ENCODE measurements around the gene CERKL.

The CERKL gene

DNA sequence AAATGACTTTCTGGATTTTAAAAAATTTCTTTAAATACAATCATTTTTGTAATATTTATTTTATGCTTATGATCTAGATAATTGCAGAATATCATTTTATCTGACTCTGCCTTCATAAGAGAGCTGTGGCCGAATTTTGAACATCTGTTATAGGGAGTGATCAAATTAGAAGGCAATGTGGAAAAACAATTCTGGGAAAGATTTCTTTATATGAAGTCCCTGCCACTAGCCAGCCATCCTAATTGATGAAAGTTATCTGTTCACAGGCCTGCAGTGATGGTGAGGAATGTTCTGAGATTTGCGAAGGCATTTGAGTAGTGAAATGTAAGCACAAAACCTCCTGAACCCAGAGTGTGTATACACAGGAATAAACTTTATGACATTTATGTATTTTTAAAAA lies 120.2 kb downstream of the CERKL start:
- Histone ChIP-seq H3K9me3 (no peaks in the 10 kb centered on the region), H3K36me3 (no peaks in the 10 kb centered on the region), H3K4me1 (no peaks in the 10 kb centered on the region), H3K27me3 (no peaks in the 10 kb centered on the region), H3K4me3 (ENCODE audit: low read depth, low read length) (no peak overlapping the region)
- no peak for TF ChIP-seq CTCF (IDR thresholded peaks at IDR 0.05; ENCODE audit: low read depth, low read length)
- DNase-seq = no peak

GRCh38 chr2:181528441-181528840 lies 128.5 kb downstream of the CERKL start:
- no peak for TF ChIP-seq CTCF (IDR thresholded peaks at IDR 0.05; ENCODE audit: low read depth, low read length)
- no peak for DNase-seq
- no peaks in the 10 kb centered on the region for H3K4me1 ChIP-seq
- no peaks in the 10 kb centered on the region for H3K9me3 ChIP-seq
- H3K27me3 ChIP-seq = no peaks in the 10 kb centered on the region
- no peak overlapping the region for H3K4me3 ChIP-seq (ENCODE audit: low read depth, low read length)
- H3K36me3 ChIP-seq = no peaks in the 10 kb centered on the region

DNA sequence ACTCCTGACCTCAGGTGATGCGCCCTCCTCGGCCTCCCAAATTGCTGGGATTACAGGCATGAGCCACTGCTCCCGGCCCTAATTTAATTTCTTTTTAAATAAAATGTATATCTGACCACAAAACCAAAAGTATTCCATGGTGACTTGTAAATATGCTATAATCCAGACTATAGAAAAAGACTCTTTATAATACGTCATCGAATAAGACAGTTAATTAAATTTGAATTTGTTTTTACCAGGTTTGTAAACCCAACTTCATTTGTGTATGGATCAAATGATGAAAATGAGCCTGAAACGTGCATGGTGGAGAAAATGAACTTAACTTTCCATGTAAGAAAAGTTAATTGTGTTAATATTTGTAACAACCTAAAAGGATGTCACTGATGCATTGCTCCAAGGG lies 129.8 kb downstream of the CERKL start:
- H3K36me3 ChIP-seq = no peaks in the 10 kb centered on the region
- DNase-seq = no peak
- TF ChIP-seq CTCF (IDR thresholded peaks at IDR 0.05; ENCODE audit: low read depth, low read length) = no peak
- H3K4me3 ChIP-seq (ENCODE audit: low read depth, low read length) = no peak overlapping the region
- H3K9me3 ChIP-seq = no peaks in the 10 kb centered on the region
- no peaks in the 10 kb centered on the region for H3K27me3 ChIP-seq
- no peaks in the 10 kb centered on the region for H3K4me1 ChIP-seq

DNA sequence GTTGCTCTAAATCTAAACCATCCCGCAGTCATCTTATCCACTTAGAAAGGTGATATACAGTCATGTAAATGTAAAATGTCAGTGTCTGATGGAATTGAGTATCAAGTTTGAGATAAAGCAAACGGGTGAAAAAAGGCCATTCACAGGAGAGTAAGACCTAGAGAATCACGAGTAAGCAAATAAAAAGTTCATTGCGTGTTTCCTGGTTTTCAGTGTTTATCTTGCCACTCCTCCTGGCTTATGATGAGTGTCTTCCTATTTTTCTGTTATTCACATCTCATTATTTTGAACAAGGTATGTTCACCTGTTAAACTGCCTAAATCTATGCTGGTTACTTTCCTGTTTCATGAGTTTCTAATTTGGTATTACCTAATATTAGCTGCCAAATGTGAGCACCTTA lies 130.9 kb downstream of the CERKL start:
- Histone ChIP-seq H3K4me1 (no peaks in the 10 kb centered on the region), H3K4me3 (ENCODE audit: low read depth, low read length) (no peak overlapping the region), H3K9me3 (no peaks in the 10 kb centered on the region), H3K27me3 (no peaks in the 10 kb centered on the region), H3K36me3 (no peaks in the 10 kb centered on the region)
- no peak for TF ChIP-seq CTCF (IDR thresholded peaks at IDR 0.05; ENCODE audit: low read depth, low read length)
- no peak for DNase-seq

DNA sequence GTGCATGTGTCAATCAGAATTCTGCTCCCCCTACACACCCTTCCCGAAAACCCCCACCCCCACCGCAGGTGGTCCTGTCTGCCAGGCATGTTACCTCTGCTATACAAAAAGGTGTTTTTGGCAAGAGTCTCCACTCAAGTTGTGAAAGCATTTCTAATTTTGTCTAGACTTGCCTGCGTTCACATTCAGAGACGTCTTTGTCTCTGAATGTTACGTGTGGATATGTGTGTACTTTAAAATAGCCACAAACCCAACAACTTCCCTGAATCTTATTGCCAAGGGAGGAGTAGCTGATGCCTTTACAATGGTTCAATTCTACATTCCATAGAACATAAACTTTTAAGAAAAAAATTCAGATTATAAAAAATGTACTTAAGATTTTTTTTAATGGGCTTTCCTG lies 133.1 kb downstream of the CERKL start:
- Histone ChIP-seq H3K36me3 (no peaks in the 10 kb centered on the region), H3K27me3 (no peaks in the 10 kb centered on the region), H3K4me3 (ENCODE audit: low read depth, low read length) (no peak overlapping the region), H3K4me1 (no peaks in the 10 kb centered on the region), H3K9me3 (no peaks in the 10 kb centered on the region)
- no peak for DNase-seq
- TF ChIP-seq CTCF (IDR thresholded peaks at IDR 0.05; ENCODE audit: low read depth, low read length) = no peak

DNA sequence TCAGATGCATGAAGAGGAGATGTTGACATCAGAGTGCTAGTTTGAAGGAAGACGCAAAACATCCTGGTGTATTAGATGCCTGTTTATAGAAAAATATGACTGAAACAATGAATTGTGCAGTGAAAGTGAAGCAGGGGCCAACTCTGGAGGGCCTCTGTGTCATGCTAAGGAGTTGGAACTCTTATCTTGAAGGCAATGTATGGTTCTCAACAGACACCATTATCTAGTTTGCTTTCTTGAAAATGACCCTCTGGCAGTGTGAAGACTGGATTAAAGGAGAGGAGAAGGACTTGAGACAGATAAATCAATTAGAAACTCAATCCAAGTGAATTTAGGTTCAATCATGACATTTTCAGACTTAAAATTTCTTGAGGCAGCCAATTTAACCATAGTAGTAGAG lies 136.7 kb downstream of the CERKL start:
- Histone ChIP-seq H3K9me3 (no peaks in the 10 kb centered on the region), H3K27me3 (no peaks in the 10 kb centered on the region), H3K4me3 (ENCODE audit: low read depth, low read length) (no peak overlapping the region), H3K36me3 (no peaks in the 10 kb centered on the region), H3K4me1 (no peaks in the 10 kb centered on the region)
- no peak for TF ChIP-seq CTCF (IDR thresholded peaks at IDR 0.05; ENCODE audit: low read depth, low read length)
- DNase-seq = no peak

Data from BE2C (cell line).